Panc1 (cell line): Measurements from ENCODE around the gene DGCR8. TPM values are rescaled to one million over a fixed set of nuclear protein-coding genes. Genes with fewer than 3 reads are reported as not detected.
A peak's percentile ranks its signal among the peaks of the same experiment; 100 is the strongest.

Experiments
- ATAC-seq: fragments of 200-7000 bp; cut with Tn5 transposase; 2 replicates; pipeline ENCODE4 v1.9.1; 2020; ENCODE audit warnings: mild to moderate bottlenecking, moderate library complexity
- BruUV-seq: library from RNA; stranded (reverse); fragments of 400-500 nt; replicated peaks from 2 replicates; lab custom pipeline; 2021; lab: Mats Ljungman, UMichigan
- CTCF ChIA-PET: fragments of 300-600 bp; sonication (Branson Sonifier 250); formaldehyde crosslinking; loops from one replicate; lab custom pipeline; 2022; ENCODE audit warnings: antibody characterized with exemption; lab: Charles Lee
- POLR2A ChIA-PET: fragments of 300-600 bp; sonication (Branson Sonifier 250); formaldehyde crosslinking; loops from one replicate; lab custom pipeline; 2022; ENCODE audit warnings: antibody characterized with exemption; lab: Charles Lee
- DNase-seq: peaks from one replicate; pipeline ENCODE4 v3.0.0-alpha.2; 2010; ENCODE audit warnings: low read depth, low spot score
- H3K27ac ChIP-seq: 2 replicates; pipeline ENCODE4 v1.5.1; 2011; ENCODE audit warnings: mild to moderate bottlenecking, low read length, inconsistent platforms
- H3K27me3 ChIP-seq: fragments of 200-500 bp; sonication (Bioruptor generic); 2 replicates; pipeline ENCODE4 v1.6.0; 2014; ENCODE audit warnings: low read length, inconsistent platforms; ENCODE audit not compliant: control insufficient read depth, insufficient read depth
- H3K36me3 ChIP-seq: fragments of 200-500 bp; sonication (Bioruptor generic); 2 replicates; pipeline ENCODE4 v1.5.1; 2014; ENCODE audit warnings: inconsistent platforms, mild to moderate bottlenecking, low read length, moderate library complexity; ENCODE audit not compliant: control insufficient read depth, insufficient read depth
- H3K4me1 ChIP-seq: 2 replicates; pipeline ENCODE4 v1.5.1; 2011; ENCODE audit warnings: inconsistent platforms, mild to moderate bottlenecking, low read length, moderate library complexity; ENCODE audit not compliant: control insufficient read depth, insufficient read depth
- H3K4me3 ChIP-seq, 2 experiments: 2 replicates each; pipeline ENCODE4 v1.5.1; 2011 to 2012; ENCODE audit warnings: low read depth in 2 of 2, low read length in 2 of 2, mild to moderate bottlenecking in 2 of 2, inconsistent platforms in 1 of 2, moderate library complexity in 1 of 2
- H3K9me3 ChIP-seq: fragments of 200-500 bp; sonication (Bioruptor generic); 2 replicates; pipeline ENCODE4 v1.5.1; 2014; ENCODE audit warnings: low read depth, mild to moderate bottlenecking, inconsistent platforms, low read length, moderate library complexity; ENCODE audit not compliant: control insufficient read depth, insufficient read depth
- CTCF ChIP-seq: fragments of 450-650 bp; IDR thresholded peaks from 2 replicates; pipeline ENCODE4 v1.5.1; 2017; ENCODE audit warnings: mild to moderate bottlenecking
- POLR2AphosphoS5 ChIP-seq: IDR thresholded peaks from 2 replicates; pipeline ENCODE4 v1.6.1; 2012; ENCODE audit warnings: mild to moderate bottlenecking, low read depth, low read length, moderate library complexity
- REST ChIP-seq, 2 experiments: IDR thresholded peaks; 2 replicates each; pipeline ENCODE4 v1.6.1; 2011 to 2012; ENCODE audit warnings: low read depth in 2 of 2, control low read depth in 1 of 2, low read length in 1 of 2, mild to moderate bottlenecking in 1 of 2, moderate library complexity in 1 of 2; ENCODE audit not compliant: insufficient read depth in 1 of 2
- SIN3A ChIP-seq: IDR thresholded peaks from 2 replicates; pipeline ENCODE4 v1.6.1; 2012; ENCODE audit warnings: low read depth, mild to moderate bottlenecking, low read length, moderate library complexity, borderline replicate concordance; ENCODE audit not compliant: insufficient read depth
- TCF7L2 ChIP-seq: IDR thresholded peaks from 2 replicates; pipeline ENCODE4 v1.6.1; 2011; ENCODE audit warnings: mild to moderate bottlenecking, low read depth, low read length, inconsistent platforms
- in situ Hi-C: cut with HindIII; loops from 2 replicates; pipeline ENCODE4 v1.10.0; 2016; ENCODE audit warnings: low sequenced_read_pairs, low pct_unique_long_range_greater_than_20kb
- intact Hi-C: fragments of 100-400 bp; cut with micrococcal nuclease; formaldehyde crosslinking; loops from one replicate; pipeline ENCODE4 v1.10.0; 2022; ENCODE audit not compliant: unreplicated experiment
- total RNA-seq: library from RNA; stranded (reverse); gene quantifications from one replicate; pipeline ENCODE4 v1.2.1, GENCODE V29; 2021; ENCODE audit not compliant: unreplicated experiment

The DGCR8 gene
- total RNA-seq, 1 experiment from 2014 or later, result 35.0 TPM

- Histone ChIP-seq H3K4me1 (no peaks in the 10 kb centered on the region), H3K36me3 (no peaks in the 10 kb centered on the region), H3K9me3 (no peaks in the 10 kb centered on the region), H3K27ac (no peak overlapping the region), H3K27me3 (no peaks in the 10 kb centered on the region), H3K4me3 (peak overlapping the region in 1 of 2 experiments; percentile 25; a peak in 1 of 4 replicates)
- POLR2A ChIA-PET, result no interaction called here
- TF ChIP-seq REST (IDR thresholded peaks at IDR 0.05; ENCODE audit: insufficient read depth in 1 of 2, low read depth in 2 of 2, low read length in 1 of 2), result no peak
- TF ChIP-seq TCF7L2, result no peak
- no peak for TF ChIP-seq POLR2AphosphoS5
- TF ChIP-seq SIN3A, result no peak
- no peak for TF ChIP-seq CTCF
- CTCF ChIA-PET, result no interaction called here
- no peak for DNase-seq
- in situ Hi-C loops (no loop called here), intact Hi-C loops (loop anchor here (2.0 kb wide), 1 partner anchor 129 kb away; no protein-coding TSS in a partner anchor)
- BruUV-seq, result no TSS peak
- ATAC-seq, result no peak
Measured at GRCh38 chr22:20155330-20156041, 75.4 kb downstream of the DGCR8 start.

GRCh38 chr22:20156042-20156389 lies 76.0 kb downstream of the DGCR8 start:
- intact Hi-C loops (loop anchor here (2.0 kb wide), 1 partner anchor 129 kb away; no protein-coding TSS in a partner anchor), in situ Hi-C loops (no loop called here)
- ChIA-PET POLR2A (no interaction called here), CTCF (no interaction called here)
- no peak overlapping the region for H3K4me3 ChIP-seq
- H3K9me3 ChIP-seq, result no peaks in the 10 kb centered on the region
- H3K4me1 ChIP-seq, result no peaks in the 10 kb centered on the region
- no peaks in the 10 kb centered on the region for H3K36me3 ChIP-seq
- no peak overlapping the region for H3K27ac ChIP-seq
- BruUV-seq, result no TSS peak
- no peak for ATAC-seq
- DNase-seq, result no peak
- H3K27me3 ChIP-seq, result no peaks in the 10 kb centered on the region
- TF ChIP-seq REST (IDR thresholded peaks at IDR 0.05; ENCODE audit: insufficient read depth in 1 of 2, low read depth in 2 of 2, low read length in 1 of 2) (no peak), POLR2AphosphoS5 (no peak), CTCF (no peak), TCF7L2 (no peak), SIN3A (no peak)
